Tibial nerve (tissue), 3 donors: ENCODE measurements around the gene KLHL4.

Experiments used
- CTCF ChIP-seq, 5 experiments: fragments of 200-600 bp in 3 of 5; fragments of 450-650 bp in 2 of 5; sonication (generic) in 3 of 5; IDR thresholded peaks; one replicate each; pipeline ENCODE4 v1.5.1; 2016 to 2019; ENCODE audit warnings: antibody characterized with exemption in 5 of 5, mild to moderate bottlenecking in 3 of 5, moderate library complexity in 2 of 5
- POLR2A ChIP-seq, 2 donors: fragments of 450-650 bp; IDR thresholded peaks; one replicate each; pipeline ENCODE4 v1.6.1; 2017; ENCODE audit warnings: antibody characterized with exemption in 2 of 2, mild to moderate bottlenecking in 2 of 2, moderate library complexity in 2 of 2

GRCh38 chrX:87636533-87636932 lies 118.9 kb downstream of the KLHL4 start:
- no peak for TF ChIP-seq CTCF (IDR thresholded peaks at IDR 0.05)
- TF ChIP-seq POLR2A (IDR thresholded peaks at IDR 0.05), result no peak
